Astrocyte of the cerebellum (primary cell): ENCODE measurements around the gene ARHGAP40.

ENCODE experiments used
- DNase-seq: peaks from one replicate; pipeline ENCODE4 v3.0.0-alpha.2; 2011; ENCODE audit warnings: low read depth
- H3K4me3 ChIP-seq: 2 replicates; pipeline ENCODE4 v1.5.1; 2011; ENCODE audit warnings: mild to moderate bottlenecking, low read depth, low read length, moderate library complexity
- CTCF ChIP-seq: IDR thresholded peaks from 2 replicates; pipeline ENCODE4 v1.5.1; 2012; ENCODE audit warnings: low read length, low read depth, moderate library complexity, mild to moderate bottlenecking; ENCODE audit errors: missing control alignments
- in situ Hi-C: cut with HindIII; loops from 2 replicates; pipeline ENCODE4 v1.10.0; 2017; ENCODE audit warnings: low sequenced_read_pairs

Gene ARHGAP40

GRCh38 chr20:38599410-38599882, 2.2 kb upstream of the ARHGAP40 start:
- in situ Hi-C loops, result no loop called here
- H3K4me3 ChIP-seq, result no peak overlapping the region
- no peak for DNase-seq
- no peak for TF ChIP-seq CTCF

- no peak for TF ChIP-seq CTCF
- no peak overlapping the region for H3K4me3 ChIP-seq
- in situ Hi-C loops, result no loop called here
- no peak for DNase-seq
These were observed 1.6 kb upstream of the ARHGAP40 start for GRCh38 chr20:38600057-38600456.

- no peak for TF ChIP-seq CTCF
- DNase-seq, result no peak
- no peak overlapping the region for H3K4me3 ChIP-seq
- in situ Hi-C loops, result no loop called here
These were observed 574 bp downstream of the ARHGAP40 start for GRCh38 chr20:38602185-38602581.

- no peak overlapping the region for H3K4me3 ChIP-seq
- in situ Hi-C loops, result no loop called here
- DNase-seq, result no peak
- TF ChIP-seq CTCF, result no peak
These were observed 1.7 kb downstream of the ARHGAP40 start for GRCh38 chr20:38603286-38603685.

GRCh38 chr20:38604873-38605303, 3.3 kb downstream of the ARHGAP40 start:
- H3K4me3 ChIP-seq, result no peak overlapping the region
- DNase-seq, result no peak
- in situ Hi-C loops, result no loop called here
- TF ChIP-seq CTCF, result no peak

- no peak for DNase-seq
- in situ Hi-C loops, result no loop called here
- TF ChIP-seq CTCF, result no peak
- H3K4me3 ChIP-seq, result no peak overlapping the region
These were observed 5.7 kb downstream of the ARHGAP40 start for GRCh38 chr20:38607351-38607750.

GRCh38 chr20:38608188-38608587, 6.6 kb downstream of the ARHGAP40 start:
- H3K4me3 ChIP-seq, result no peak overlapping the region
- in situ Hi-C loops, result no loop called here
- no peak for DNase-seq
- no peak for TF ChIP-seq CTCF
